DND-41 (cell line): ENCODE measurements around the gene WFIKKN1.

ENCODE experiments used
- ATAC-seq: fragments of 200-7000 bp; cut with Tn5 transposase; 3 replicates; pipeline ENCODE4 v1.9.1; 2021; ENCODE audit warnings: low read depth; ENCODE audit not compliant: insufficient read depth
- DNase-seq: peaks from one replicate; pipeline ENCODE4 v3.0.0-alpha.2; 2020
- H2AFZ ChIP-seq: 2 replicates; pipeline ENCODE4 v1.6.0; 2012; ENCODE audit warnings: low read depth, low read length
- H3K27ac ChIP-seq: 2 replicates; pipeline ENCODE4 v1.5.1; 2012; ENCODE audit warnings: low read length, inconsistent platforms
- H3K27me3 ChIP-seq: fragments of 200-600 bp; sonication (generic); 2 replicates; pipeline ENCODE4 v1.6.0; 2012; ENCODE audit warnings: low read length, mild to moderate bottlenecking, inconsistent platforms; ENCODE audit not compliant: insufficient read depth, poor library complexity
- H3K36me3 ChIP-seq: 2 replicates; pipeline ENCODE4 v1.5.1; 2012; ENCODE audit warnings: low read length, inconsistent platforms; ENCODE audit not compliant: insufficient read depth
- H3K4me1 ChIP-seq: 2 replicates; pipeline ENCODE4 v1.5.1; 2012; ENCODE audit warnings: mild to moderate bottlenecking, low read length; ENCODE audit not compliant: insufficient read depth
- H3K4me2 ChIP-seq: 2 replicates; pipeline ENCODE4 v1.6.0; 2012; ENCODE audit warnings: mild to moderate bottlenecking, moderate library complexity, low read length, inconsistent platforms; ENCODE audit not compliant: insufficient read depth
- H3K4me3 ChIP-seq, 2 experiments: fragments of 200-600 bp in 1 of 2; shearing (Covaris generic) in 1 of 2; 2 replicates each; pipeline ENCODE4 v1.5.1; 2012 to 2016; ENCODE audit warnings: inconsistent platforms in 2 of 2, low read length in 2 of 2, mild to moderate bottlenecking in 2 of 2, low read depth in 1 of 2, moderate library complexity in 1 of 2
- H3K79me2 ChIP-seq: 2 replicates; pipeline ENCODE4 v1.6.0; 2012; ENCODE audit warnings: low read length, inconsistent platforms; ENCODE audit not compliant: insufficient read depth
- H3K9ac ChIP-seq: 2 replicates; pipeline ENCODE4 v1.6.0; 2012; ENCODE audit warnings: low read depth, mild to moderate bottlenecking, inconsistent platforms, low read length, moderate library complexity
- H3K9me3 ChIP-seq: 2 replicates; pipeline ENCODE4 v1.5.1; 2012; ENCODE audit warnings: low read length, moderate library complexity, mild to moderate bottlenecking, inconsistent platforms; ENCODE audit not compliant: insufficient read depth, severe bottlenecking
- H4K20me1 ChIP-seq: 2 replicates; pipeline ENCODE4 v1.6.0; 2012; ENCODE audit warnings: low read length; ENCODE audit not compliant: insufficient read depth
- CTCF ChIP-seq: IDR thresholded peaks from 2 replicates; pipeline ENCODE4 v1.5.1; 2012; ENCODE audit warnings: borderline replicate concordance, low read length, moderate library complexity, mild to moderate bottlenecking; ENCODE audit not compliant: poor library complexity, severe bottlenecking; ENCODE audit errors: extremely low read depth
- EZH2 ChIP-seq: IDR thresholded peaks from 3 replicates; pipeline ENCODE4 v1.6.1; 2012; ENCODE audit warnings: borderline replicate concordance, low read depth, mild to moderate bottlenecking, moderate library complexity, low read length, inconsistent platforms; ENCODE audit not compliant: severe bottlenecking

The WFIKKN1 gene

GRCh38 chr16:670485-671352 lies 39.9 kb downstream of the WFIKKN1 start:
- ATAC-seq (no peak), DNase-seq (no peak)
- Histone ChIP-seq H3K9me3 (no peaks in the 10 kb centered on the region), H4K20me1 (peaks cover 53% of the 10 kb centered on the region), H3K36me3 (peaks cover 73% of the 10 kb centered on the region), H3K4me2 (peak overlapping the region; percentile 95; the same call in 1 of the 2 replicates), H3K27me3 (no peaks in the 10 kb centered on the region), H3K4me1 (peaks cover 31% of the 10 kb centered on the region), H3K79me2 (peaks cover 40% of the 10 kb centered on the region), H2AFZ (no peak overlapping the region), H3K27ac (no peak overlapping the region), H3K9ac (no peak overlapping the region), H3K4me3 (no peak overlapping the region)
- TF ChIP-seq EZH2 (no peak), CTCF (no peak)

GRCh38 chr16:671353-672131 lies 40.8 kb downstream of the WFIKKN1 start:
- peaks cover 31% of the 10 kb centered on the region for H3K4me1 ChIP-seq
- H3K79me2 ChIP-seq, result peaks cover 40% of the 10 kb centered on the region
- no peak overlapping the region for H2AFZ ChIP-seq
- DNase-seq (no peak), ATAC-seq (no peak)
- no peak overlapping the region for H3K4me2 ChIP-seq
- H3K27ac ChIP-seq, result no peak overlapping the region
- peaks cover 57% of the 10 kb centered on the region for H4K20me1 ChIP-seq
- no peak overlapping the region for H3K4me3 ChIP-seq
- TF ChIP-seq EZH2 (no peak), CTCF (no peak)
- H3K36me3 ChIP-seq, result peaks cover 69% of the 10 kb centered on the region
- no peaks in the 10 kb centered on the region for H3K9me3 ChIP-seq
- H3K27me3 ChIP-seq, result no peaks in the 10 kb centered on the region
- H3K9ac ChIP-seq, result no peak overlapping the region

- Histone ChIP-seq H3K9ac (no peak overlapping the region), H3K27me3 (no peaks in the 10 kb centered on the region), H3K4me1 (peaks cover 24% of the 10 kb centered on the region), H3K4me3 (no peak overlapping the region), H2AFZ (no peak overlapping the region), H4K20me1 (peaks cover 57% of the 10 kb centered on the region), H3K36me3 (peaks cover 61% of the 10 kb centered on the region), H3K79me2 (peaks cover 37% of the 10 kb centered on the region), H3K9me3 (no peaks in the 10 kb centered on the region), H3K4me2 (no peak overlapping the region), H3K27ac (no peak overlapping the region)
- no peak for DNase-seq
- no peak for ATAC-seq
- TF ChIP-seq EZH2, result no peak
- no peak for TF ChIP-seq CTCF
Observed at GRCh38 chr16:672371-672770, 41.6 kb downstream of the WFIKKN1 start.
